ENCODE measurements around the gene JAKMIP1.

- no peak for TF ChIP-seq CTCF (IDR thresholded peaks at IDR 0.05)
- TF ChIP-seq POLR2A (IDR thresholded peaks at IDR 0.05): no peak
Observed at GRCh38 chr4:6002492-6002833, 197.9 kb downstream of the JAKMIP1 start.
